CD4-positive, alpha-beta memory T cell (primary cell): ENCODE data around the gene TMED1. TPM values are rescaled to one million over a fixed set of nuclear protein-coding genes. Genes with fewer than 3 reads are reported as not detected.
A peak's percentile ranks its signal among the peaks of the same experiment; 100 is the strongest.
"Not testable (repeated sequence)": the region's sequence is repeated elsewhere in the genome, so short reads cannot be mapped to it uniquely, and the experiment has no call there.

Experiments
- CTCF ChIA-PET: fragments of 350-600 bp; sonication (Branson Sonifier 250); formaldehyde crosslinking; loops from one replicate; lab custom pipeline; 2021; ENCODE audit warnings: inconsistent platforms; ENCODE audit not compliant: partially characterized antibody; lab: Charles Lee
- POLR2A ChIA-PET: fragments of 350-600 bp; sonication (Branson Sonifier 250); formaldehyde crosslinking; loops from one replicate; lab custom pipeline; 2021; ENCODE audit not compliant: partially characterized antibody; lab: Charles Lee
- DNase-seq, 5 donors: peaks; one replicate each; pipeline versions ENCODE4 v3.0.0 to v3.0.0-alpha.2; 2020 to 2022; ENCODE audit warnings: mixed read lengths in 1 of 5
- H3K27ac ChIP-seq: one replicate; pipeline ENCODE4 v1.7.0; 2013; ENCODE audit warnings: low read depth, low read length
- H3K27me3 ChIP-seq: 2 replicates; pipeline ENCODE4 v1.7.0; 2013; ENCODE audit warnings: mild to moderate bottlenecking, low read length, moderate library complexity; ENCODE audit not compliant: insufficient read depth
- H3K36me3 ChIP-seq: 2 replicates; pipeline ENCODE4 v1.7.0; 2013; ENCODE audit warnings: mild to moderate bottlenecking, low read length, moderate library complexity; ENCODE audit not compliant: insufficient read depth
- H3K4me1 ChIP-seq: 2 replicates; pipeline ENCODE4 v1.7.0; 2013; ENCODE audit warnings: mild to moderate bottlenecking, low read length, moderate library complexity; ENCODE audit not compliant: insufficient read depth
- H3K4me3 ChIP-seq, 2 donors: one replicate each; pipeline ENCODE4 v1.7.0; 2013; ENCODE audit warnings: low read length in 2 of 2, mild to moderate bottlenecking in 1 of 2
- H3K9me3 ChIP-seq, 2 donors: one replicate each; pipeline ENCODE4 v1.7.0; 2013; ENCODE audit warnings: low read length in 2 of 2, control low read depth in 1 of 2; ENCODE audit not compliant: control insufficient read depth in 1 of 2
- H3K27ac Mint-ChIP-seq, 7 donors: one replicate each; pipeline ENCODE4 v1.8.0; 2020 to 2021; ENCODE audit warnings: mixed read lengths in 7 of 7, mild to moderate bottlenecking in 6 of 7, inconsistent platforms in 3 of 7, moderate library complexity in 3 of 7
- H3K27me3 Mint-ChIP-seq, 2 donors: one replicate each; pipeline ENCODE4 v1.8.0; 2020 to 2021; ENCODE audit warnings: mixed read lengths in 2 of 2
- H3K36me3 Mint-ChIP-seq, 2 donors: one replicate each; pipeline ENCODE4 v1.8.0; 2020 to 2021; ENCODE audit warnings: mixed read lengths in 2 of 2, inconsistent platforms in 1 of 2, mild to moderate bottlenecking in 1 of 2
- H3K4me1 Mint-ChIP-seq, 4 donors: one replicate each; pipeline ENCODE4 v1.8.0; 2020 to 2021; ENCODE audit warnings: mixed read lengths in 4 of 4, mild to moderate bottlenecking in 1 of 4
- H3K4me3 Mint-ChIP-seq, 8 donors: one replicate each; pipeline ENCODE4 v1.8.0; 2020 to 2021; ENCODE audit warnings: mixed read lengths in 8 of 8, mild to moderate bottlenecking in 7 of 8, moderate library complexity in 6 of 8, inconsistent platforms in 3 of 8
- H3K9me3 Mint-ChIP-seq, 8 donors: one replicate each; pipeline ENCODE4 v1.8.0; 2020 to 2021; ENCODE audit warnings: mixed read lengths in 8 of 8, mild to moderate bottlenecking in 5 of 8, inconsistent platforms in 3 of 8, moderate library complexity in 1 of 8
- intact Hi-C: fragments of 100-400 bp; cut with micrococcal nuclease; formaldehyde crosslinking; loops from one replicate; pipeline ENCODE4 v1.15.1; 2023
- polyA plus RNA-seq, 2 donors: library from polyadenylated mRNA; unstranded; fragments of 300-500 nt; fragmentation: Illumina TruSeq; gene quantifications; one replicate each; pipeline ENCODE4 v1.2.3, GENCODE V29; 2021
- total RNA-seq, 2 experiments: library from RNA; stranded (reverse); gene quantifications; one replicate each; pipeline ENCODE4 v1.2.3, GENCODE V29; 2021

The TMED1 gene
- total and polyA plus RNA-seq, 4 experiments from 2014 or later: 9.0 to 24.9 (median 17.8) TPM

DNA sequence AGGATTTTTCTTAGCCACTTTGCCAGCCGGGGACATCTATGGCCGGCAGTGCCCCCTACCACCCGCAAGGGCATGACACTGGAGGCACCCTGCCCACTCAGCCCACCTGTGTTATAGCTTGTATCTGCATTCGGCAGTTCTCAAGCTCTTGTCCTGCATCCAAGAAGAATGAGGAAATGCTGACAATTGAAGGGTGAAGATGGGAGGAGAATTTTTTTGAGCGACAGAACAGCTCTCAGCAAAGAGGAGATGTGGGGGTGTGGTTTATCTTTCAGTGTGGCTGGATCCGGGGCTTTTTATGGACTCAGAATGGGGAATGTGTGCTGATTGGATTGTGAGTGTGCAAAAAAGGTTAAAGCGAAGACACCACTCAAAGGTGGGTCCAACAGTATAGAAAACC is 6.8 kb upstream of the TMED1 start:
- ChIA-PET CTCF (interaction anchor here (1.1 kb wide), 1 partner anchor 12 kb away, joined by 3 read pairs; no protein-coding TSS in a partner anchor), POLR2A (no interaction called here)
- no peaks in the 10 kb centered on the region for H3K27me3 ChIP-seq
- Mint-ChIP-seq H3K27me3 (no peaks in the 10 kb centered on the region), H3K9me3 (peaks cover 2 to 20% (median 11%) of the 10 kb centered on the region in 8 donors), H3K4me1 (peaks cover 0 to 1% (median 0%) of the 10 kb centered on the region in 4 donors), H3K4me3 (no peak overlapping the region), H3K36me3 (peaks cover 0 to 5% of the 10 kb centered on the region in 2 donors), H3K27ac (peak overlapping the region in 1 of 7 donors; percentile 46)
- H3K36me3 ChIP-seq: no peaks in the 10 kb centered on the region
- DNase-seq: no peak
- no peaks in the 10 kb centered on the region for H3K4me1 ChIP-seq
- peaks cover 0 to 5% of the 10 kb centered on the region in 2 donors for H3K9me3 ChIP-seq
- no peak overlapping the region for H3K27ac ChIP-seq
- intact Hi-C loops: no loop called here
- no peak overlapping the region for H3K4me3 ChIP-seq

- Histone ChIP-seq H3K27me3 (no peaks in the 10 kb centered on the region), H3K4me3 (no peak overlapping the region), H3K9me3 (no peaks in the 10 kb centered on the region), H3K27ac (no peak overlapping the region), H3K4me1 (peaks cover 17% of the 10 kb centered on the region), H3K36me3 (no peaks in the 10 kb centered on the region)
- H3K4me3 Mint-ChIP-seq: no peak overlapping the region
- peaks cover 0 to 13% of the 10 kb centered on the region in 2 donors for H3K36me3 Mint-ChIP-seq
- ChIA-PET CTCF (interaction anchor here (1.0 to 6.4 kb wide), 2 partner anchors 16 to 25 kb away, joined by 4 to 67 read pairs; no protein-coding TSS in a partner anchor), POLR2A (interaction anchor here (1.1 kb wide), 1 partner anchor 121 kb away, joined by 4 read pairs; no protein-coding TSS in a partner anchor)
- peaks cover 9 to 21% (median 13%) of the 10 kb centered on the region in 4 donors for H3K4me1 Mint-ChIP-seq
- intact Hi-C loops: loop anchor here (10.0 kb wide), 1 partner anchor 605 kb away; the partner anchor contains the start of gene S1PR2
- DNase-seq: no peak
- peaks cover 2 to 16% (median 6%) of the 10 kb centered on the region in 8 donors for H3K9me3 Mint-ChIP-seq
- no peaks in the 10 kb centered on the region for H3K27me3 Mint-ChIP-seq
- peak overlapping the region in 2 of 7 donors; percentile 22 to 84 for H3K27ac Mint-ChIP-seq
Measured at GRCh38 chr19:10839114-10840050, 3.4 kb upstream of the TMED1 start.

DNA sequence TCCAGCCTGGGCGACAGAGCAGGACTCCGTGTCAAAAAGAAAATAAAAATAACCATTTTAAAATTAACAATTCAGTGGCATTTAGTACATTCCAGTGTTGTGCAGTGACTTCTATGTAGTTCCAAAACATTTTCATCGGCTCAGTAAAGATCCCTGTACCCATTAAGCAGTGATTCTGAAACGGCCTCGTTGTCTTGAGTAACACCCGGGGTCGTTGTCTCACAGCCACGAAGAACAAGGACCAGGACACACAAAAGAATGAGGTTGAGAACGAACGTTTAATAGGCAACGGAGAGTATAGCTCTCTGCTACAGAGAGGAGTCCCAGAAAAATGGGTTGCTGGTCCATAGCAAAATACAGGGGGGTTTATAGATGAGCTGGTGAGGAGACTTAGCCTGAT is 2.4 kb upstream of the TMED1 start:
- Mint-ChIP-seq H3K27ac (peak overlapping the region in 2 of 7 donors; percentile 22 to 52), H3K27me3 (no peaks in the 10 kb centered on the region), H3K9me3 (peaks cover 2 to 16% (median 6%) of the 10 kb centered on the region in 8 donors), H3K4me1 (peaks cover 9 to 21% (median 13%) of the 10 kb centered on the region in 4 donors), H3K36me3 (peaks cover 0 to 15% of the 10 kb centered on the region in 2 donors), H3K4me3 (no peak overlapping the region)
- H3K9me3 ChIP-seq: no peaks in the 10 kb centered on the region
- no peaks in the 10 kb centered on the region for H3K36me3 ChIP-seq
- no peak overlapping the region for H3K27ac ChIP-seq
- no peaks in the 10 kb centered on the region for H3K27me3 ChIP-seq
- ChIA-PET CTCF (interaction anchor here (0.8 to 6.4 kb wide), 3 partner anchors 26 to 122 kb away, joined by 3 to 67 read pairs (median 4); no protein-coding TSS in a partner anchor), POLR2A (interaction anchor here (1.1 kb wide), 1 partner anchor 120 kb away, joined by 4 read pairs; no protein-coding TSS in a partner anchor)
- H3K4me1 ChIP-seq: peaks cover 17% of the 10 kb centered on the region
- no peak for DNase-seq
- intact Hi-C loops: loop anchor here (10.0 kb wide), 1 partner anchor 604 kb away; the partner anchor contains the start of gene S1PR2
- H3K4me3 ChIP-seq: no peak overlapping the region

GRCh38 chr19:10837649-10838048 is 1.6 kb upstream of the TMED1 start:
- H3K9me3 ChIP-seq, H3K27ac ChIP-seq, H3K27me3 ChIP-seq, H3K4me3 Mint-ChIP-seq, H3K36me3 ChIP-seq, H3K4me3 ChIP-seq, H3K27me3 Mint-ChIP-seq, DNase-seq: not testable (repeated sequence)
- peaks cover 0 to 21% of the 10 kb centered on the region in 2 donors for H3K36me3 Mint-ChIP-seq
- H3K4me1 Mint-ChIP-seq: peaks cover 9 to 21% (median 13%) of the 10 kb centered on the region in 4 donors
- intact Hi-C loops: loop anchor here (10.0 kb wide), 1 partner anchor 603 kb away; the partner anchor contains the start of gene S1PR2
- POLR2A ChIA-PET: interaction anchor here (2.2 to 2.5 kb wide), 2 partner anchors 21 to 119 kb away, joined by 4 to 46 read pairs; partner anchors contain the start of gene DNM2
- H3K27ac Mint-ChIP-seq: peak overlapping the region in 1 of 7 donors; percentile 99
- peaks cover 2 to 16% (median 6%) of the 10 kb centered on the region in 8 donors for H3K9me3 Mint-ChIP-seq
- CTCF ChIA-PET: interaction anchor here (1.3 to 6.4 kb wide), 4 partner anchors 9 to 121 kb away, joined by 4 to 67 read pairs (median 6); no protein-coding TSS in a partner anchor
- peaks cover 17% of the 10 kb centered on the region for H3K4me1 ChIP-seq

DNA sequence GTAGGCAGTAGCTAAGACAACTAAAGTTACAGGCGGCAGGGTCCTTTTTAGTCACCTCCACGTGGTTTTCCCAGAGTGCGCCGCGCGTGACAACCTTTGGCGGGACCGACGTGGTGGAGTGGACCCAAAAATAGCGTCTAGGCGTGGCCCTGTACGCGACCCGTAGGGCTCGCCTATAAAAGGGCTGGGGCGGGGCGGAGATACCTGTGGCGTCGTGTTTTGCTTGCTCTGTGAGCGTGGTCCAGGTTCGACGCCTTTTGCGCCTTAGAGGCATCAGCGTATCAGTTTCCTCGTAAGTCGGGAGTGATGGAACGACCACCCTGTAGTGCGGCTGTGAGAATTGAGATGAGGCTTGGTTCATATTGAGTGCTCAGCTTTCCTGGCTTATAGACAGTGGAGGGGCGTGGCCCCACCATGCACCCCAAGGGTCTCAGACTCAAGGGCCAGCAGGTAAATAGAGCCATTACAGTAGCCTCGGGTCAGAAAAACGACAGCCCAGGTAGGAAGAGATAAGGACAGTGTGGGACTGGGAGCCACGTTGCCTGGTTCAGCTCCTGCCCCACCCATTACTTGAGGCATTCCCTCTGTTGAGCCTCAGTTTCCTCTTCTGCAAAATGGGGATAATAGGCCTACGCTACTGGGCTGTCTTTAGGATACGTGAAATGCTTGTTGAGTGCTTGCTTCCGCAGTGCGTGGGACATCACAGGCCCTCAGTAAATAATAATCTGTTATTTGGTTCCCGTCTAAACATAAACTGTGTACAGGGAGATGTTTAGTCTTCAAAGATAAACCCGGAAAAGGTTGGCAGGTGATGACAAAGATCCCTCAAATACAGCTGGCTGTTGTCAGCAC is 693 bp upstream of the TMED1 start:
- DNase-seq: peak in 1 of 5 donors; percentile 86
- Histone ChIP-seq H3K36me3 (no peaks in the 10 kb centered on the region), H3K4me3 (peak overlapping the region; percentile 64 to 89), H3K27ac (peak overlapping the region; percentile 95), H3K4me1 (peaks cover 17% of the 10 kb centered on the region), H3K27me3 (no peaks in the 10 kb centered on the region), H3K9me3 (no peaks in the 10 kb centered on the region)
- H3K4me3 Mint-ChIP-seq: peak overlapping the region; percentile 96 to 100 (median 98)
- peak overlapping the region; percentile 99 to 100 (median 100) for H3K27ac Mint-ChIP-seq
- H3K4me1 Mint-ChIP-seq: peaks cover 9 to 21% (median 13%) of the 10 kb centered on the region in 4 donors
- peaks cover 0 to 25% of the 10 kb centered on the region in 2 donors for H3K36me3 Mint-ChIP-seq
- peaks cover 2 to 16% (median 6%) of the 10 kb centered on the region in 8 donors for H3K9me3 Mint-ChIP-seq
- intact Hi-C loops: loop anchor here (1.0 to 10.0 kb wide), 5 partner anchors 35 to 602 kb away; partner anchors contain the start of genes CARM1, ILF3 and S1PR2
- no peaks in the 10 kb centered on the region for H3K27me3 Mint-ChIP-seq
- CTCF ChIA-PET: interaction anchor here (0.6 to 6.4 kb wide), 14 partner anchors 9 to 1972 kb away, joined by 3 to 67 read pairs (median 4); partner anchors contain the start of genes CARM1 and DNM2
- POLR2A ChIA-PET: interaction anchor here (0.8 to 2.5 kb wide), 23 partner anchors 10 to 269 kb away, joined by 3 to 46 read pairs (median 4); partner anchors contain the start of genes CARM1, DNM2, LDLR and QTRT1
